Hepatocyte (in vitro differentiated cells): ENCODE results near the gene COX5B. TPM values are rescaled to one million over a fixed set of nuclear protein-coding genes. Genes with fewer than 3 reads are reported as not detected.

Experiments used
- DNase-seq: peaks from one replicate; pipeline ENCODE4 v3.0.0-alpha.2; 2016; ENCODE audit warnings: low spot score
- H2AFZ ChIP-seq: fragments of 200-600 bp; sonication (generic); 2 replicates; pipeline ENCODE4 v1.6.0; 2016; ENCODE audit warnings: antibody characterized with exemption, mild to moderate bottlenecking
- H3K27ac ChIP-seq: fragments of 200-600 bp; sonication (generic); 2 replicates; pipeline ENCODE4 v1.5.1; 2016; ENCODE audit warnings: mild to moderate bottlenecking
- H3K27me3 ChIP-seq: fragments of 200-600 bp; sonication (generic); 2 replicates; pipeline ENCODE4 v1.6.1; 2016
- H3K36me3 ChIP-seq: fragments of 200-600 bp; sonication (generic); replicated peaks from 2 replicates; pipeline ENCODE4 v1.5.1; 2016; ENCODE audit warnings: low read depth; ENCODE audit not compliant: insufficient read depth
- H3K4me1 ChIP-seq: fragments of 200-600 bp; sonication (generic); 2 replicates; pipeline ENCODE4 v1.5.1; 2016; ENCODE audit warnings: mild to moderate bottlenecking, moderate library complexity; ENCODE audit not compliant: insufficient read depth
- H3K4me2 ChIP-seq: fragments of 200-600 bp; sonication (generic); 2 replicates; pipeline ENCODE4 v1.6.0; 2016
- H3K4me3 ChIP-seq: fragments of 200-600 bp; sonication (generic); 2 replicates; pipeline ENCODE4 v1.5.1; 2016; ENCODE audit warnings: mild to moderate bottlenecking
- H3K79me2 ChIP-seq: fragments of 200-600 bp; sonication (generic); 2 replicates; pipeline ENCODE4 v1.6.0; 2017; ENCODE audit warnings: mild to moderate bottlenecking
- H3K9me2 ChIP-seq: fragments of 200-600 bp; sonication (generic); replicated peaks from 2 replicates; pipeline ENCODE4 v1.6.0; 2017; ENCODE audit warnings: mild to moderate bottlenecking; ENCODE audit not compliant: insufficient read depth
- H3K9me3 ChIP-seq: fragments of 200-600 bp; sonication (generic); 2 replicates; pipeline ENCODE4 v1.5.1; 2016; ENCODE audit warnings: low read depth, mild to moderate bottlenecking
- H4K20me1 ChIP-seq: fragments of 200-600 bp; sonication (generic); 2 replicates; pipeline ENCODE4 v1.6.0; 2016; ENCODE audit warnings: mild to moderate bottlenecking; ENCODE audit not compliant: insufficient read depth, poor library complexity, severe bottlenecking
- CTCF ChIP-seq: fragments of 200-600 bp; sonication (generic); IDR thresholded peaks from 2 replicates; pipeline ENCODE4 v1.5.1; 2016; ENCODE audit warnings: antibody characterized with exemption, mild to moderate bottlenecking; ENCODE audit not compliant: poor library complexity
- EZH2 ChIP-seq: fragments of 200-600 bp; sonication (generic); IDR thresholded peaks from 2 replicates; pipeline ENCODE4 v1.6.1; 2016; ENCODE audit warnings: antibody characterized with exemption, mild to moderate bottlenecking, borderline replicate concordance
- EZH2phosphoT487 ChIP-seq: fragments of 200-600 bp; sonication (generic); IDR thresholded peaks from one replicate; pipeline ENCODE4 v1.6.1; 2018; ENCODE audit warnings: antibody characterized with exemption, mild to moderate bottlenecking, low read depth, moderate library complexity; ENCODE audit not compliant: unreplicated experiment, severe bottlenecking
- WGBS: methylation state at CpG from one replicate; pipeline ENCODE4 v1.1.6; 2016; ENCODE audit warnings: low lambda C conversion rate; ENCODE audit errors: missing lambda C conversion rate; 5-methylcytosine and 5-hydroxymethylcytosine counted together
- polyA plus RNA-seq: library from polyadenylated mRNA; unstranded; fragments of >200 nt; fragmentation: Nextera tagmentation; extraction: Ambion mirVana; gene quantifications from 2 replicates; pipeline ENCODE4 v1.2.1, GENCODE V29; 2016
- small RNA-seq: library from RNA; depleted of rRNA; stranded (forward); fragments of <200 nt; gene quantifications from one replicate; pipeline ENCODE3, GENCODE V24; 2014
- total RNA-seq: library from RNA; depleted of rRNA; stranded (reverse); fragments of >200 nt; gene quantifications from 2 replicates; pipeline ENCODE4 v1.2.3, GENCODE V29; 2014

COX5B gene
- total and polyA plus RNA-seq, 2 experiments from 2014 or later, result 210 to 495 TPM

- H3K9me3 ChIP-seq, result no peaks in the 10 kb centered on the region
- H2AFZ ChIP-seq, result no peak overlapping the region
- no peaks in the 10 kb centered on the region for H3K79me2 ChIP-seq
- no peak overlapping the region for H3K27ac ChIP-seq
- H3K27me3 ChIP-seq, result no peaks in the 10 kb centered on the region
- H3K4me2 ChIP-seq, result no peak overlapping the region
- WGBS, result 94% methylated on average over 5 of the region's 5 CpGs
- no peaks in the 10 kb centered on the region for H3K36me3 ChIP-seq
- no peak for DNase-seq
- no peak for TF ChIP-seq EZH2
- TF ChIP-seq EZH2phosphoT487, result no peak
- no peak for TF ChIP-seq CTCF
- no peaks in the 10 kb centered on the region for H4K20me1 ChIP-seq
- no peaks in the 10 kb centered on the region for H3K4me1 ChIP-seq
- H3K9me2 ChIP-seq, result no peaks in the 10 kb centered on the region
- H3K4me3 ChIP-seq, result no peak overlapping the region
Observed at GRCh38 chr2:97695744-97696143, 49.9 kb downstream of the COX5B start.

GRCh38 chr2:97697252-97698235, 51.7 kb downstream of the COX5B start:
- Histone ChIP-seq H3K9me3 (no peaks in the 10 kb centered on the region), H3K4me2 (peak overlapping the region; percentile 65), H2AFZ (no peak overlapping the region), H3K9me2 (no peaks in the 10 kb centered on the region), H3K79me2 (no peaks in the 10 kb centered on the region), H3K36me3 (no peaks in the 10 kb centered on the region), H3K4me1 (no peaks in the 10 kb centered on the region), H3K4me3 (no peak overlapping the region), H3K27ac (no peak overlapping the region), H3K27me3 (no peaks in the 10 kb centered on the region), H4K20me1 (no peaks in the 10 kb centered on the region)
- 30% methylated on average over 14 of the region's 14 CpGs for WGBS
- TF ChIP-seq EZH2 (no peak), EZH2phosphoT487 (no peak), CTCF (peak; percentile 97)
- DNase-seq, result peak; percentile 92

Small RNAs within 50 kb of the gene (small RNA-seq; reads per million reads assigned to genes)
- not detected for gene RNU4-8P

Other genes starting within 250 kb of the COX5B start
- 33.7 and 66.8 TPM in 2 replicates for gene ANKRD36B, start 56.2 kb upstream of the COX5B start, total RNA-seq
- gene ANKRD36B, start 56.2 kb upstream of the COX5B start, polyA plus RNA-seq, result 29.2 and 34.2 TPM in 2 replicates
- gene ACTR1B, start 18.0 kb downstream of the COX5B start, total RNA-seq, result 56.3 and 57.9 TPM in 2 replicates
- 15.2 and 18.1 TPM in 2 replicates for gene ACTR1B, start 18.0 kb downstream of the COX5B start, polyA plus RNA-seq
- 2.1 and 5.5 TPM in 2 replicates for gene C2orf92, start 23.7 kb downstream of the COX5B start, total RNA-seq
- 4.5 and 7.2 TPM in 2 replicates for gene C2orf92, start 23.7 kb downstream of the COX5B start, polyA plus RNA-seq
- 0.80 and 1.4 TPM in 2 replicates for gene ZAP70, start 67.5 kb downstream of the COX5B start, total RNA-seq
- 1.5 and 1.6 TPM in 2 replicates for gene ZAP70, start 67.5 kb downstream of the COX5B start, polyA plus RNA-seq